GM12878 (cell line): ENCODE data around the gene RNASEH2A. TPM values are rescaled to one million over a fixed set of nuclear protein-coding genes. Genes with fewer than 3 reads are reported as not detected.

Source experiments
- CBX5 ChIP-seq: sonication (generic); IDR thresholded peaks from 2 replicates; pipeline ENCODE4 v1.6.1; 2016; ENCODE audit warnings: low read depth, moderate library complexity, mild to moderate bottlenecking, inconsistent platforms
- CHD4 ChIP-seq: fragments of 200-600 bp; sonication (generic); IDR thresholded peaks from 2 replicates; pipeline ENCODE4 v1.6.1; 2016; ENCODE audit warnings: mild to moderate bottlenecking
- DPF2 ChIP-seq: fragments of 450-650 bp; IDR thresholded peaks from 2 replicates; pipeline ENCODE4 v1.6.1; 2017; ENCODE audit warnings: mild to moderate bottlenecking
- EP300 ChIP-seq, 2 experiments: fragments of 150-350 bp in 1 of 2; IDR thresholded peaks; 2 replicates each; pipeline ENCODE4 v1.6.1; 2011 to 2012; ENCODE audit warnings: low read depth in 2 of 2, low read length in 2 of 2, borderline replicate concordance in 1 of 2, improper control_type of control experiment in 1 of 2, inconsistent platforms in 1 of 2; ENCODE audit not compliant: control insufficient read depth in 1 of 2
- ETV6 ChIP-seq, 2 experiments: fragments of 450-650 bp in 1 of 2; IDR thresholded peaks in 1 of 2; conservative IDR thresholded peaks in 1 of 2; 2 replicates each; pipeline ENCODE4 v1.6.1; 2014; ENCODE audit warnings: antibody characterized with exemption in 1 of 2, borderline replicate concordance in 1 of 2, low read depth in 1 of 2, mild to moderate bottlenecking in 1 of 2, moderate library complexity in 1 of 2
- HCFC1 ChIP-seq: fragments of 150-350 bp; IDR thresholded peaks from 2 replicates; pipeline ENCODE4 v1.6.1; 2014; ENCODE audit warnings: low read length
- HDAC2 ChIP-seq: fragments of 200-600 bp; sonication (generic); IDR thresholded peaks from 2 replicates; pipeline ENCODE4 v1.6.1; 2017
- KAT2A ChIP-seq: conservative IDR thresholded peaks from 2 replicates; pipeline ENCODE4 v1.6.1; 2011; ENCODE audit warnings: low read depth, low read length; ENCODE audit not compliant: control insufficient read depth
- MXI1 ChIP-seq: fragments of 150-350 bp; IDR thresholded peaks from 2 replicates; pipeline ENCODE4 v1.6.1; 2011; ENCODE audit warnings: low read depth, mild to moderate bottlenecking, inconsistent platforms, low read length, improper control_type of control experiment
- NR2C2 ChIP-seq: IDR thresholded peaks from 2 replicates; pipeline ENCODE4 v1.6.1; 2011; ENCODE audit warnings: borderline replicate concordance, low read depth; ENCODE audit not compliant: control insufficient read depth, insufficient read length
- NR2F1 ChIP-seq: fragments of 450-650 bp; conservative IDR thresholded peaks from 2 replicates; pipeline ENCODE4 v1.6.1; 2017; ENCODE audit warnings: mild to moderate bottlenecking
- RAD21 ChIP-seq: IDR thresholded peaks from 2 replicates; pipeline ENCODE4 v1.6.1; 2011; ENCODE audit warnings: mild to moderate bottlenecking, low read depth, low read length, moderate library complexity; ENCODE audit not compliant: insufficient read depth
- SIN3A ChIP-seq: IDR thresholded peaks from 2 replicates; pipeline ENCODE4 v1.6.1; 2012; ENCODE audit warnings: low read depth, low read length, improper control_type of control experiment
- polyA plus RNA-seq, 11 experiments: library from polyadenylated mRNA; depleted of rRNA in 4 of 11; unstranded in 6 of 11; stranded (reverse) in 5 of 11; fragments of >200 nt; fragmentation: Nextera tagmentation in 4 of 11; fragmentation: Illumina TruSeq in 1 of 11; extraction: Ambion mirVana in 4 of 11; extraction: Trizol in 1 of 11; gene quantifications; 1 replicate in 1 of 11; 2 replicates in 10 of 11; pipeline versions ENCODE4 v1.2.1 to v1.2.3, GENCODE V29; 2011 to 2016; ENCODE audit warnings: inconsistent platforms in 2 of 11, missing spikeins in 2 of 11, low read depth in 1 of 11
- total RNA-seq, 4 experiments: library from RNA; depleted of rRNA in 3 of 4; stranded (reverse); fragments of >200 nt in 3 of 4; fragmentation: Illumina TruSeq in 1 of 4; extraction: Trizol in 1 of 4; gene quantifications; 2 replicates each; pipeline versions ENCODE4 v1.2.1 to v1.2.3, GENCODE V29; 2013 to 2021
- TF ChIP-seq, protein P1 (sequence below): IDR thresholded peaks from 2 replicates; pipeline ENCODE4 v1.6.1; 2012; ENCODE audit warnings: low read depth, low read length, improper control_type of control experiment
- TF ChIP-seq, protein P2 (sequence below): fragments of 450-650 bp; IDR thresholded peaks from 2 replicates; pipeline ENCODE4 v1.6.1; 2016; ENCODE audit warnings: mild to moderate bottlenecking
- TF ChIP-seq, protein P3 (sequence below): fragments of 450-650 bp; IDR thresholded peaks from 2 replicates; pipeline ENCODE4 v1.6.1; 2016; ENCODE audit warnings: mild to moderate bottlenecking, moderate library complexity, borderline replicate concordance
- TF ChIP-seq, protein P4 (sequence below): fragments of 450-650 bp; IDR thresholded peaks from 2 replicates; pipeline ENCODE4 v1.6.1; 2017; ENCODE audit warnings: mild to moderate bottlenecking, low read depth, inconsistent platforms; ENCODE audit not compliant: poor library complexity, severe bottlenecking
- TF ChIP-seq, protein P5 (sequence below): fragments of 450-650 bp; IDR thresholded peaks from 2 replicates; pipeline ENCODE4 v1.6.1; 2017; ENCODE audit warnings: mild to moderate bottlenecking

RNASEH2A gene
- total and polyA plus RNA-seq, 10 of the 15 experiments (the other 5 are each of a cell fraction or from before 2014, with no cell fraction given): 17.4 to 103 (median 40.4) TPM

DNA sequence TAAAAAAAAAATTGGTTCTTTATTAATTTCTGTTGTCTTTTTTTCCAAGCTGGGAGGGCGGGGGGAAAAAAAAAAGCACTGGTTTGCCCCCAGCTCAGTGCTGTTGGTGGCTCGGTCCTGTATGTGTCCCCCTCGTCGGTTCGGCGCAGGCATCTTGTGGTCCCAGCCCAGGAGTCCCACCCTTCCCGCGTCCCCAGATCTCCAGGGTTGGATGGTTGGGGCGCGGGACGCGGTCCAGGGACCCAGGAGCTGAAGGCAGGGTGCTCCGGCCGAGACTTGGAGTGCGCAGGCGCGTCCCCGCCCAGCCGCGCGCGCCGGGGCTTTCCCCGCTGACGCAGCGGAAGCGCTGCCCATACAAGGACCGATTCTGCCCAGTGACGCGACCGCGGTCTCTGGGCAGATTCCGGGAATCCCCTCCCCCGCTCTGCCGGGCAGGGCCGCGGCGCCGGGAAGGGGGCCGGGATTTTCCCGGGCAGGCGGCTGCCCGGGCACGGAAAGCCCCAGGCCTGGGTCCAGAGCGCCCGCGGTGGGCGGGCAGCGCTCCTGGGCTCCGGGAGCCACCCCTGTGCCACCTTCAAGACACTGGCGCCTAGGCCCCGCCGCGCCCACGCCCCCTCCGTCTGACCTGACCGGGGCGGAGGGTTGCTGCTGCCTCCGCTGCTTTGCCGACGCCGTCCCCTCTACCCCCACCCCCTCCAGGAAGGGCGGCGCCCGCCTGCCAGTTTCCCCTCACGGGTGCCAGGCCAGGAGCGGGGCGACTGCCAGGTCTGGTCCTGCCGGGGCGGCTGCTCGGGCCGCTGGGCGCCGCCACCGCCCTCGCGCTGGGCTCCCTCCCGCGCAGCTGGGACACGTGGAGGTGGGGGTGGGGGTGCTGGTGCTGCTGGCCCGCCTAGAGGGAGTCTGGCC is 12.8 kb upstream of the RNASEH2A start (continued):
- TF ChIP-seq, protein P1, sequence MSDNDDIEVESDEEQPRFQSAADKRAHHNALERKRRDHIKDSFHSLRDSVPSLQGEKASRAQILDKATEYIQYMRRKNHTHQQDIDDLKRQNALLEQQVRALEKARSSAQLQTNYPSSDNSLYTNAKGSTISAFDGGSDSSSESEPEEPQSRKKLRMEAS: peak; percentile 93
- TF ChIP-seq, protein P2, sequence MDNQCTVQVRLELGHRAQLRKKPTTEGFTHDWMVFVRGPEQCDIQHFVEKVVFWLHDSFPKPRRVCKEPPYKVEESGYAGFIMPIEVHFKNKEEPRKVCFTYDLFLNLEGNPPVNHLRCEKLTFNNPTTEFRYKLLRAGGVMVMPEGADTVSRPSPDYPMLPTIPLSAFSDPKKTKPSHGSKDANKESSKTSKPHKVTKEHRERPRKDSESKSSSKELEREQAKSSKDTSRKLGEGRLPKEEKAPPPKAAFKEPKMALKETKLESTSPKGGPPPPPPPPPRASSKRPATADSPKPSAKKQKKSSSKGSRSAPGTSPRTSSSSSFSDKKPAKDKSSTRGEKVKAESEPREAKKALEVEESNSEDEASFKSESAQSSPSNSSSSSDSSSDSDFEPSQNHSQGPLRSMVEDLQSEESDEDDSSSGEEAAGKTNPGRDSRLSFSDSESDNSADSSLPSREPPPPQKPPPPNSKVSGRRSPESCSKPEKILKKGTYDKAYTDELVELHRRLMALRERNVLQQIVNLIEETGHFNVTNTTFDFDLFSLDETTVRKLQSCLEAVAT: peak; percentile 12
- TF ChIP-seq MXI1 (peak; percentile 46), HCFC1 (peak; percentile 34; the same call in 1 of the 2 replicates), EP300 (IDR thresholded peaks at IDR 0.05; ENCODE audit: borderline replicate concordance in 1 of 2, control insufficient read depth in 1 of 2, low read depth in 2 of 2, low read length in 2 of 2) (peak; percentile 29 to 57; a peak in 3 of 4 replicates), CHD4 (no peak), SIN3A (peak; percentile 61; the same call in 1 of the 2 replicates), DPF2 (peak; percentile 98), HDAC2 (0 out of 2 replicates have a peak, but pooled peaks have one; percentile 46), ETV6 (conservative IDR thresholded peaks at IDR 0.05 in 1 of 2, IDR thresholded peaks at IDR 0.05 in 1 of 2; ENCODE audit: borderline replicate concordance in 1 of 2, low read depth in 1 of 2) (no peak), CBX5 (no peak), KAT2A (no peak), RAD21 (no peak), NR2C2 (no peak), NR2F1 (peak; percentile 91)
- TF ChIP-seq, protein P3, sequence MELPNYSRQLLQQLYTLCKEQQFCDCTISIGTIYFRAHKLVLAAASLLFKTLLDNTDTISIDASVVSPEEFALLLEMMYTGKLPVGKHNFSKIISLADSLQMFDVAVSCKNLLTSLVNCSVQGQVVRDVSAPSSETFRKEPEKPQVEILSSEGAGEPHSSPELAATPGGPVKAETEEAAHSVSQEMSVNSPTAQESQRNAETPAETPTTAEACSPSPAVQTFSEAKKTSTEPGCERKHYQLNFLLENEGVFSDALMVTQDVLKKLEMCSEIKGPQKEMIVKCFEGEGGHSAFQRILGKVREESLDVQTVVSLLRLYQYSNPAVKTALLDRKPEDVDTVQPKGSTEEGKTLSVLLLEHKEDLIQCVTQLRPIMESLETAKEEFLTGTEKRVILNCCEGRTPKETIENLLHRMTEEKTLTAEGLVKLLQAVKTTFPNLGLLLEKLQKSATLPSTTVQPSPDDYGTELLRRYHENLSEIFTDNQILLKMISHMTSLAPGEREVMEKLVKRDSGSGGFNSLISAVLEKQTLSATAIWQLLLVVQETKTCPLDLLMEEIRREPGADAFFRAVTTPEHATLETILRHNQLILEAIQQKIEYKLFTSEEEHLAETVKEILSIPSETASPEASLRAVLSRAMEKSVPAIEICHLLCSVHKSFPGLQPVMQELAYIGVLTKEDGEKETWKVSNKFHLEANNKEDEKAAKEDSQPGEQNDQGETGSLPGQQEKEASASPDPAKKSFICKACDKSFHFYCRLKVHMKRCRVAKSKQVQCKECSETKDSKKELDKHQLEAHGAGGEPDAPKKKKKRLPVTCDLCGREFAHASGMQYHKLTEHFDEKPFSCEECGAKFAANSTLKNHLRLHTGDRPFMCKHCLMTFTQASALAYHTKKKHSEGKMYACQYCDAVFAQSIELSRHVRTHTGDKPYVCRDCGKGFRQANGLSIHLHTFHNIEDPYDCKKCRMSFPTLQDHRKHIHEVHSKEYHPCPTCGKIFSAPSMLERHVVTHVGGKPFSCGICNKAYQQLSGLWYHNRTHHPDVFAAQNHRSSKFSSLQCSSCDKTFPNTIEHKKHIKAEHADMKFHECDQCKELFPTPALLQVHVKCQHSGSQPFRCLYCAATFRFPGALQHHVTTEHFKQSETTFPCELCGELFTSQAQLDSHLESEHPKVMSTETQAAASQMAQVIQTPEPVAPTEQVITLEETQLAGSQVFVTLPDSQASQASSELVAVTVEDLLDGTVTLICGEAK: no peak
- TF ChIP-seq, protein P4, sequence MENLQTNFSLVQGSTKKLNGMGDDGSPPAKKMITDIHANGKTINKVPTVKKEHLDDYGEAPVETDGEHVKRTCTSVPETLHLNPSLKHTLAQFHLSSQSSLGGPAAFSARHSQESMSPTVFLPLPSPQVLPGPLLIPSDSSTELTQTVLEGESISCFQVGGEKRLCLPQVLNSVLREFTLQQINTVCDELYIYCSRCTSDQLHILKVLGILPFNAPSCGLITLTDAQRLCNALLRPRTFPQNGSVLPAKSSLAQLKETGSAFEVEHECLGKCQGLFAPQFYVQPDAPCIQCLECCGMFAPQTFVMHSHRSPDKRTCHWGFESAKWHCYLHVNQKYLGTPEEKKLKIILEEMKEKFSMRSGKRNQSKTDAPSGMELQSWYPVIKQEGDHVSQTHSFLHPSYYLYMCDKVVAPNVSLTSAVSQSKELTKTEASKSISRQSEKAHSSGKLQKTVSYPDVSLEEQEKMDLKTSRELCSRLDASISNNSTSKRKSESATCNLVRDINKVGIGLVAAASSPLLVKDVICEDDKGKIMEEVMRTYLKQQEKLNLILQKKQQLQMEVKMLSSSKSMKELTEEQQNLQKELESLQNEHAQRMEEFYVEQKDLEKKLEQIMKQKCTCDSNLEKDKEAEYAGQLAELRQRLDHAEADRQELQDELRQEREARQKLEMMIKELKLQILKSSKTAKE: no peak
- TF ChIP-seq, protein P5, sequence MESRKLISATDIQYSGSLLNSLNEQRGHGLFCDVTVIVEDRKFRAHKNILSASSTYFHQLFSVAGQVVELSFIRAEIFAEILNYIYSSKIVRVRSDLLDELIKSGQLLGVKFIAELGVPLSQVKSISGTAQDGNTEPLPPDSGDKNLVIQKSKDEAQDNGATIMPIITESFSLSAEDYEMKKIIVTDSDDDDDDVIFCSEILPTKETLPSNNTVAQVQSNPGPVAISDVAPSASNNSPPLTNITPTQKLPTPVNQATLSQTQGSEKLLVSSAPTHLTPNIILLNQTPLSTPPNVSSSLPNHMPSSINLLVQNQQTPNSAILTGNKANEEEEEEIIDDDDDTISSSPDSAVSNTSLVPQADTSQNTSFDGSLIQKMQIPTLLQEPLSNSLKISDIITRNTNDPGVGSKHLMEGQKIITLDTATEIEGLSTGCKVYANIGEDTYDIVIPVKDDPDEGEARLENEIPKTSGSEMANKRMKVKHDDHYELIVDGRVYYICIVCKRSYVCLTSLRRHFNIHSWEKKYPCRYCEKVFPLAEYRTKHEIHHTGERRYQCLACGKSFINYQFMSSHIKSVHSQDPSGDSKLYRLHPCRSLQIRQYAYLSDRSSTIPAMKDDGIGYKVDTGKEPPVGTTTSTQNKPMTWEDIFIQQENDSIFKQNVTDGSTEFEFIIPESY: 0 out of 2 replicates have a peak, but pooled peaks have one; percentile 68
